Esophagus muscularis mucosa (tissue), 4 donors: ENCODE results near the gene SEL1L3. TPM values are rescaled to one million over a fixed set of nuclear protein-coding genes. Genes with fewer than 3 reads are reported as not detected.

Source experiments
- DNase-seq: peaks from one replicate; pipeline ENCODE4 v3.0.0-alpha.2; 2017; ENCODE audit errors: extremely low spot score
- H3K27ac ChIP-seq, 4 donors: fragments of 200-600 bp; sonication (generic); replicated peaks in 1 of 4; 1 replicate in 3 of 4; 2 replicates in 1 of 4; pipeline ENCODE4 v1.5.1; 2016 to 2019; ENCODE audit warnings: mild to moderate bottlenecking in 1 of 4
- H3K27me3 ChIP-seq, 4 donors: fragments of 200-600 bp; sonication (generic); one replicate each; pipeline versions ENCODE4 v1.5.1 to v1.6.0; 2016 to 2019
- H3K36me3 ChIP-seq, 4 donors: fragments of 200-600 bp; sonication (generic); one replicate each; pipeline ENCODE4 v1.5.1; 2016 to 2019
- H3K4me1 ChIP-seq, 4 donors: fragments of 200-600 bp; sonication (generic); one replicate each; pipeline ENCODE4 v1.5.1; 2016 to 2019
- H3K4me3 ChIP-seq, 4 donors: fragments of 200-600 bp; sonication (generic); 1 replicate in 2 of 4; 2 replicates in 2 of 4; pipeline ENCODE4 v1.5.1; 2016 to 2019; ENCODE audit warnings: mild to moderate bottlenecking in 4 of 4, moderate library complexity in 1 of 4
- H3K9me3 ChIP-seq, 4 donors: fragments of 200-600 bp; sonication (generic); 1 replicate in 3 of 4; 2 replicates in 1 of 4; pipeline ENCODE4 v1.5.1; 2016 to 2019
- CTCF ChIP-seq, 3 experiments: fragments of 200-600 bp in 2 of 3; fragments of 450-650 bp in 1 of 3; sonication (generic) in 2 of 3; IDR thresholded peaks; one replicate each; pipeline ENCODE4 v1.5.1; 2017 to 2019; ENCODE audit warnings: antibody characterized with exemption in 3 of 3, mild to moderate bottlenecking in 2 of 3, moderate library complexity in 1 of 3
- EP300 ChIP-seq: sonication (generic); formaldehyde crosslinking; IDR thresholded peaks from one replicate; pipeline ENCODE4 v1.6.1; 2017; ENCODE audit warnings: antibody characterized with exemption
- POLR2A ChIP-seq: fragments of 450-650 bp; IDR thresholded peaks from one replicate; pipeline ENCODE4 v1.6.1; 2017; ENCODE audit warnings: antibody characterized with exemption, moderate library complexity, mild to moderate bottlenecking, low read depth
- POLR2AphosphoS5 ChIP-seq, 2 donors: sonication (generic); formaldehyde crosslinking; IDR thresholded peaks; one replicate each; pipeline ENCODE4 v1.6.1; 2017; ENCODE audit warnings: antibody characterized with exemption in 2 of 2
- WGBS: methylation state at CpG from one replicate; pipeline ENCODE4 v1.1.5; 2018; 5-methylcytosine and 5-hydroxymethylcytosine counted together
- intact Hi-C: fragments of 100-400 bp; cut with DNase I; formaldehyde crosslinking; loops from one replicate; pipeline ENCODE4 v1.15.1; 2023
- total RNA-seq, 4 donors: library from RNA; depleted of rRNA; stranded (reverse); fragments of >200 nt; gene quantifications; one replicate each; pipeline versions ENCODE4 v1.1.0 to v1.2.1, GENCODE V29; 2016

The SEL1L3 gene
- total RNA-seq, 4 donors from 2014 or later: 3.3 to 11.7 (median 5.7) TPM

- TF ChIP-seq CTCF (IDR thresholded peaks at IDR 0.05): no peak
- no peak for TF ChIP-seq POLR2A
- no peak for TF ChIP-seq POLR2AphosphoS5 (IDR thresholded peaks at IDR 0.05)
- no peak for TF ChIP-seq EP300
- H3K4me1 ChIP-seq: no peaks in the 10 kb centered on the region
- H3K4me3 ChIP-seq: no peak overlapping the region
- DNase-seq: no peak
- 90% methylated on average over 5 of the region's 5 CpGs for WGBS
- H3K9me3 ChIP-seq: no peaks in the 10 kb centered on the region
- H3K27ac ChIP-seq: no peak overlapping the region
- H3K27me3 ChIP-seq: no peaks in the 10 kb centered on the region
- H3K36me3 ChIP-seq: no peaks in the 10 kb centered on the region
- intact Hi-C loops: no loop called here
Measured at GRCh38 chr4:25896776-25897539, 34.2 kb upstream of the SEL1L3 start.

GRCh38 chr4:25892796-25893195 is 30.0 kb upstream of the SEL1L3 start:
- WGBS: 82% methylated on average over 6 of the region's 6 CpGs
- H3K9me3 ChIP-seq: no peaks in the 10 kb centered on the region
- TF ChIP-seq EP300: no peak
- TF ChIP-seq POLR2AphosphoS5 (IDR thresholded peaks at IDR 0.05): no peak
- no peak for TF ChIP-seq POLR2A
- TF ChIP-seq CTCF (IDR thresholded peaks at IDR 0.05): no peak
- H3K27ac ChIP-seq: no peak overlapping the region
- DNase-seq: no peak
- intact Hi-C loops: no loop called here
- H3K36me3 ChIP-seq: no peaks in the 10 kb centered on the region
- no peaks in the 10 kb centered on the region for H3K27me3 ChIP-seq
- no peaks in the 10 kb centered on the region for H3K4me1 ChIP-seq
- no peak overlapping the region for H3K4me3 ChIP-seq

- Histone ChIP-seq H3K36me3 (no peaks in the 10 kb centered on the region), H3K4me3 (no peak overlapping the region), H3K9me3 (no peaks in the 10 kb centered on the region), H3K27me3 (no peaks in the 10 kb centered on the region), H3K27ac (no peak overlapping the region), H3K4me1 (no peaks in the 10 kb centered on the region)
- DNase-seq: no peak
- TF ChIP-seq POLR2A (no peak), EP300 (no peak)
- intact Hi-C loops: no loop called here
- 78% methylated on average over 11 of the region's 11 CpGs for WGBS
Measured at GRCh38 chr4:25890571-25891485, 28.0 kb upstream of the SEL1L3 start.

DNA sequence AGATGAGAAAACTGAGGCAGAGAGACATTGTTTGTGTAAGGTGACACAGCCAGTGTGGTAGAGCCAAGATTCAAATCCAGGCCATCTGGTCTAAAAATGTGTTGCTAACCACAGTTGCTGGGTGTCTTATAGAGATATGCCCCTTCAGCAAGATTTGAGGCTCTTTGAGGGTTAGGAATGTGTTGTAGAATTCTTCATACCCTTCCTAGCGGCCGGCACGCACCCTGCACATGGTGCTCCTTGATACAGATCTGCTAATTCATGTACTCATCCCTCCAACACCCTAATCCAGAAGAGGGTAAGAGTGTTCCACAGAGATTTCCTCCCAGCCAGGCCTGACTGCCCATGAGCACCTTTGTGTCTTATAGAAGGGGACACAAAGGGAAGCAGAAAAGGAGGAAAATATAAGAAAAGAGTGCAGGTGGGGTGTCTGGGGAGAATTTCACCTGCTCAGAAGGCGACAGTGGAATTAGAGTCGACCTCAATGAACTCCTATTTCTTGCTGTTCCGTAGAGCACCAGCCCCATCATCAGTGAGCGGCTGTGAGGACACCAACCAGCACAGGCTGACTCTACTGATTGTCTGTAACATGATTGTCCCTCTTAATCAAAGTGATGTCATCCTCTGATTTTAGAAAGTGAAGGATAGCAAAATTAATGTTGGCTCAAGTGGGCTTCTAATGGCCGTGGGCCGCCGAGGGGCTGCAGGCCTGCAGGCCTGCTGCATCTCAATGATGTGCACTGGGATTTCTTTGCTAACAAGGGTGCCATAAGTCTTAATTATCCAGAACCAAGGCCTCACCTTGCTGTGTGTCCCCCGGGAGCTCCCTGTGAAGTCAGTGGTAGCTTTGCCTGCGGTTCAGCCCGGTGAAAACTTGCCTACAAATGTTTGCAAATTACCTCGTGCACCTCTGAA is 27.1 kb upstream of the SEL1L3 start:
- intact Hi-C loops: no loop called here
- Histone ChIP-seq H3K36me3 (no peaks in the 10 kb centered on the region), H3K4me3 (no peak overlapping the region), H3K27me3 (no peaks in the 10 kb centered on the region), H3K4me1 (peaks cover 0 to 1% (median under 1%) of the 10 kb centered on the region in 4 donors), H3K9me3 (no peaks in the 10 kb centered on the region), H3K27ac (no peak overlapping the region)
- WGBS: 89% methylated on average over 14 of the region's 14 CpGs
- no peak for TF ChIP-seq CTCF (IDR thresholded peaks at IDR 0.05)
- no peak for TF ChIP-seq EP300
- TF ChIP-seq POLR2AphosphoS5 (IDR thresholded peaks at IDR 0.05): no peak
- no peak for TF ChIP-seq POLR2A
- DNase-seq: no peak
